Putamen (tissue), 1 donor: ENCODE measurements around the gene GMDS.

Experiments used
- DNase-seq: peaks from one replicate; pipeline ENCODE4 v3.0.0-alpha.2; 2016; ENCODE audit warnings: low spot score

The GMDS gene

DNA sequence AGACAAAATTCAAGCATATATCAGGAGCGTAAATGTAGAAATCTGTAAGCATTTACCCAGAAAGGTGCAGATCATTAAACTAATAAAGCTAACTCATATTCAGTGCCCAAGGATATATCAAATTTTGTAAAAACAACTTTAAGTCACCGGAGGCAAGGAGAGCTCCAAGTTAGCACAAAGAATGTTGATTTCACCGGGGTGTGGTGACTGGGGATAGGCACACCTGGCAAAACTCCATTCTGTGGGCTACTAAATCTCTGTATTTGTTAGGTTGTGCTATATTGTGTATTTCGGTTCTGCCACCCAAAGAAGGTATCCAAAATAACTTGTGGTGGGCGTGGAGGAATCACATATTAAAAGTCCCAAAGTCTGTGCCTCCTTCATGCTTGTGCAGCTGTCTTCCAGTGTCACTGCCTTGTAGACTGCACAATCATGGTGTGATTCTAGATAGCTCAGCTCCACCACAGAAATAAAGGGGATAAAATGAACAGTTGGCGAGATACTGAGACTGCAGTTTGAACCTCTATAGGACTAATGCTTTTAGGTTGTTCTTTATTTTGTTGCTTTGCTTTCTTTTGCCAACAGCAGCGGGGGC lies 111.6 kb downstream of the GMDS start:
- DNase-seq: no peak

DNA sequence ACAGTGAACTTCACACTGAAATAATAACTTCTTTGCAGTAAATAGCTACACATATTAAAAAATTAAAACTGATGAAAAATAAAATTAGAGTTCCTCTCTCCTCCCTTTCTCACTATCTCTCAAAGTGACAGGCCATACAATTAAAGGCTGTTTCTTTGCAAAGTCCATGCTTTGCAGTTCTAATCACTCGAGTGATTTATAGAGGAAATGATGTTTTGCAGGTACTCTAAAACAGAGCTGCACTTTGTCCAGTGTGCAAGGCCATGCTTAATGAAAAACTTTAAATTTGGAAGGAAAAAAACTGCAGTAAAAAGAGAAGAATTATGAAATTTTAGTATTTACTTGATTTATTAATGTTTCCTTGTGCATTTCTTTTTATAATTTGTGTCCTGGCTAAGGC lies 112.5 kb downstream of the GMDS start:
- DNase-seq: no peak

- DNase-seq: no peak
Measured at GRCh38 chr6:2132416-2132815, 113.0 kb downstream of the GMDS start.

GRCh38 chr6:2129182-2129621 lies 116.2 kb downstream of the GMDS start:
- DNase-seq: no peak

DNA sequence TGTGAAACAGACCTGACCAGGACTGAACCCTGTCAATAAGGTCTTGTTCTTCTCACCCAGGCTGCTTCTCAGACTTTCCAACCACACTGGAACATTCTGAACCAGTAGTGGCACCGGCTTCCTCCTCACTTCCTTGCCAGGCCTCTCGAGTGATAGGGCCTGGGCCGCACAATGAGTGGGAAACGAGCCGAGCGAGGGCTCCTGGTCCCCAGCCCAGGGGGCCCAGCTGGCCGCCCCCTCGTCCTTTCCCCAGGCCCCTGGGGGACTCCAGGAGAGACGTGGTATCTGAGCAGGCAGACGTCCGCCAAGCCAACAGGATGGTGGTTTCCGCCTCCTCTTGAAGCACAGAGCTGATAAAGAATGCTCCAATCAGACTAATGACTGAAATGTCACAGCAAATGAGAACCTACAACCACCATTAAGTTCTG lies 117.9 kb downstream of the GMDS start:
- DNase-seq: no peak

GRCh38 chr6:2126351-2126750 lies 119.1 kb downstream of the GMDS start:
- DNase-seq: no peak

DNA sequence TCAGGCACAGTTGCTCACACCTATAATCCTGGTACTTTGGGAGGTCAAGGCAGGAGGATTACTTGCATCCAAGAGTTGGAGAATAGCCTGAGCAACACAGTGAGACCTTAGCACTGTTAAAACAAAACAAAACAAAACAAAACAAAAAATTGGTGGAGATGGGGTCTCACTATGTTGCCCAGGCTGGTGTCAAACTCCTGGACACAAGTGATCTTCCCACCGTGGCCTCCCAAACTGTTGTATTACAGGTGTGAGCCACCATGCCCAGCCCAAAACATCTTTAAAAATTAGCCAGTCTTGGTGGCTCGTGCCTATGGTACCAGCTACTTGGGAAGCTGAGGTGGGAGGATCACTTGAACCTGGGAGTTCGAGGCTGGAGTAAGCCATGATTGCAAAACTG lies 120.2 kb downstream of the GMDS start:
- no peak for DNase-seq

DNA sequence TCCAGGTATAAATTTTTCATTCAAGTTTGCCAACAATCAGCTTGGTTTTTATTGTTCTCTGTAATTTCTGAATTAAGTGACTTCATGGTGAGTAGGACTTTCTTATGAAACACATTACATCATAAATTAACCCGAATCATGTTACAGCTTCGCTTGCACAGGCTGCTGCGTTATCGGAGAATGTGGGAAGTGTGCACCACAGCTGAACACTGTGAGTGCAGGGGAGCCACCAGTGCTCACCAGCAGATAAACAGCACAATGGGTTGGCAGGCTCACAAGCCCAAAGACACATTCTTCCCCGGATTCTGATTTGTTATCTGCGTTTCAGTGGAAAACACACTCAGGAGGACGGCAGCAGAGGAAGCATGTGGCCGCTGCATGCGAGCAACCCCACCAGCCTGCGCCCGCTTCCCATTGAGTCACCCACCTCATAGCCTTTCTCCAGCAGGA lies 121.1 kb downstream of the GMDS start:
- DNase-seq: no peak

DNA sequence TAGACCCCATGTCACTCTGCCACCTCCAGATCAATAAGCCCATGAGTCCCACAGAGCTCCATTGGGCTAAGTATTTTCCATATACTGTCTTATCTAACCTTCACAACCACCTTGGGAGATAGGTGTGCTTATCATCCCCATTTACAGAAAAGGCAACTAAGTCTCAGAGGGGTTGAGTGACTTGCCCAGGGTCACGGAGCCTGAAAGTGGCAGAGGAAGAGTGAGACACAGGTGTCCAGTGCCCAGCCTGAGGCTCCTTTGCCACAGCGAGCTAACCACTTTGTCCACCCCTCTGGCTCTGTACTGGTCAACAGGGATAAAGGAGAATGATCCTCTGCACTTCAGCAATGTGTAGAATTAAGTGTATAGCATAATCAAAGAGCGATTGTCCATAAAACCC lies 124.5 kb downstream of the GMDS start:
- DNase-seq: no peak

- no peak for DNase-seq
Measured at GRCh38 chr6:2119275-2119674, 126.1 kb downstream of the GMDS start.

GRCh38 chr6:2118136-2118535 lies 127.3 kb downstream of the GMDS start:
- DNase-seq: no peak

DNA sequence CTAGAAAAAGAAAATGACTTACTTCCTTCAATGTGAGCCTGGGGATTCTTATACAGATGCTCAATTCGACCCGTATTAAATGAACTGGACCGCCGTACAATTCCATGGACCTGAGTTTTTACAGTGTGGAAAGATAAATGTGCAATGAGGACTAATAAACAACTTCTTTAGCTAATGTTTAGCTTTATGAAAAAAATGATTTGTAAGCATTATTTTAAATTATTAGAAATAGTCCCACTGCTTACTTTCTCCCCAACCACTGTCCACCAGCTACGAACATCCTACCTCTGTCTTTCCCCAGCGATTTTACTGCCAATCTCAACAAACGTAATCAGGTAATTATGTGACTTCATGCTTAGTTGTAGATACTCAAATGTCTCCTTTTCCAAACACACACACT lies 128.0 kb downstream of the GMDS start:
- no peak for DNase-seq

DNA sequence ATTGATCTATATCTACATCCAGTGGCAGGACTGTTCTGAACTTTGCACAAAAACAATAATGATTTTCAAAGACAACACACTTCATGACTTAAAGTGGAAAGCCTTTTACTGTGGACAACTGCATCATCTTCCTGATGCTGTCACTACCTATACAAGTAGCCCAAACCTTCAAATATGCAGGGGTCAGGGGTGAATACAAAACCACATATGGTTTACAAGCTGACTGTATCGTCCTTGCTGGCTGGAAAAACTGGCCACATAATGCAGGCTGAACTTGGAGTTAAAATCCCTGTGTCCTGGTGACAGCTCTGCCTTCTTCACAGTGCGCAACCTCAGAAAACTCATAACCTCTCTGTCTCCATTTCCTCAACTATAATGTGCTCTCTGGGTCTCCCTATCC lies 128.9 kb downstream of the GMDS start:
- no peak for DNase-seq

- DNase-seq: no peak
Measured at GRCh38 chr6:2114100-2114499, 131.3 kb downstream of the GMDS start.

- DNase-seq: peak; percentile 49
Measured at GRCh38 chr6:2111162-2111677, 134.2 kb downstream of the GMDS start.

GRCh38 chr6:2110504-2110903 lies 134.9 kb downstream of the GMDS start:
- no peak for DNase-seq

- no peak for DNase-seq
Measured at GRCh38 chr6:2109796-2110195, 135.6 kb downstream of the GMDS start.

DNA sequence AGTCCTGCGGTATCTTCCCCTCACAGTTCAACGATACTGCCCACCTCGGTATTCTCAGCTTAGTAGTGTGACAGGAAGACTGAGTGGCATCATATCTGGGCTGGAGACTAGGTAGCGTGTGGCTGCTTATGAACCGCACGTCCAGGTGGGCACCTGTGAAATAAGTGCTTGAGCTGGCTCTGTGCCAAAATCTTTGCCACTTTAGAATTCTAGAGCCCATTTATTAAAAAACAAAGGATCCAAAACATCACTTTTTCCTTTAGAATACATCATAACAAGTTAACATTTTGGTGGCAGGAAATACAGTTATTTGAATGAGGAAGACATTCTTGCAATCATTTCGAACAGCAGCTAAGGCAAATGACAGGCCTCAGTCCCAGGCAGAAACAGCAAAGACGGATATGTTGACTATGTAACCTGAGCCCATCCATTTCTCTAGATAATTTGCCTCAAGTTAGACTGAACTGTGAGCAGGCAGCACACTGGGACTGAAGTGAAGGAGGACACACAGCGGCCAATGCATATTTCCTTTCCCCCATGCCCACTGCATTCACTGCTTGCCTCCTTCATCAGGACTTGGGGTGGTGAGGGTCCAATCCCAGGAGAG lies 136.6 kb downstream of the GMDS start:
- DNase-seq: no peak

DNA sequence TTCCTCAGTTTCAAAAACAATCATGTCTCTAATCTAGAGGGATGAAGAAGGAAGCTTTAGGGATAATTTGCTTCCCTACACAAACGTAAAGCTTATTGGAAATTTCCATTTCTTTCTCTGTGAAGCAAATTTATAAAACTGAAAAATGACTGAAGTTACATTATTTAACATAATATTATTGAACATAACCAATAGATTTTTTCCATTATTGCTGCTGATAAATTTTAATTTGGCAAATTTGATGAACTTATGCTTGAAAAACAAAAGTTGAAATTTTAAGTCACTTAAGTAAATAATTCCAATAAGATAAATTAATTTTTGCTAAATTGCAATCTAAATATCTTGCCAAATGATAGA lies 140.9 kb downstream of the GMDS start:
- DNase-seq: no peak

DNA sequence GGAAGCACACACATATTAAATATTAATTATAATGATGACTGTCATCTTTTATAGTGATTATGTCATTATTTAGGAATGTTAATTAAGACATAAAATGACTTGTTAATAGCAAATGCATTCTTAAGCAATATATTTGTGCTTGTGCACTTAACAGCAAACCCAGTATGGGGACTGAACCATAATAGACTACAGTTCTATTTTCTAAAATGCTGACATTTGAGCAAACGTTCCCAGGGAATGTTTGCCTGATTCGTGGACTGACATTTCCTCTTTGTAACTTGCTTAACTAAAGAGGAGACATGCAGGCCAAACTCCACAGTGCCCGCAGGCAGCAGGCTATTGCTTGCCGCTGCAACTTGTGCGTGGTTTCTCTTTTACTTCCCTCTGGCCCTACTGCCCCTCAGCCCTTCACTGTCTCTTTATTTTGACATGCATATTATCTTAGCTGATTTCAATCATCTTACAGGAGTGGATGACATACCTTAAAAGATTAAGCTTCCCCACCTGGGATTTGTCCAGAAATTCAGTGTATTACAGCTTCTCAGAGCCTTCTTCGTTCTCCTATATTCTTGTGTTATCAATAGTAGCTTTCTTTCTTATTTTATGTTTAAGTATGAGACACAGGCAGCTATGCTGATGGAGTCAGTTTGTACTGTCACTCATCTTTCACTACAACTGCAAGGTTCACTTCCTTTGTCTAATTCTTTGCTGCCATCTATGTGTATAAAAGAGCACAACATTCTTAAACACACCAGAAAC lies 141.5 kb downstream of the GMDS start:
- DNase-seq: peak; percentile 39

- no peak for DNase-seq
Measured at GRCh38 chr6:2102966-2103365, 142.4 kb downstream of the GMDS start.

DNA sequence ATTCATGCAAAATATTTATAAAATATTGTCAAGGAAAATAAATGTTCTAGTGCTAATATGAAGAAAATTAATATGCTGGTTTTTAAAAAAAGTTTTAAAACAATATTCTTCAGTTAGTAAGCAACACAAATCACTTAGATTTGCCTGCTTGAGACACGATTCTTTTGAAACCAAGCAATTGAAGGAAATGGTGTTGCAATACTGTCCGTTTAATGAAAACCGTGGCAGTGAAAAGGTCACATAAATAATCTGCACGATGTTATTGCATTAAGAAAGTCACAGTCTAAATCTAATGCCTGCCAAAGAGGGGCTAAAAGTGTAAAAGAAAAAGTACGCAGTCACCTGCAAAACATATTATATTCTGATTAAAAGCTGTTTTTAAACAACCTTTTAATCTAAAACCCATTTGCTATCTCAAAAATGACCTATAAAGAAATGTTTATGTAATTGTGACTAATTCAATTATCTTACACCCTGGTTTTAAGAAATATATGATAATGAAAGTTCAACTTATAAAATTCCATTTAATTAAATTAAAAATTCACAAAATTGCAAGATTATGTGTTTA lies 143.0 kb downstream of the GMDS start:
- no peak for DNase-seq

DNA sequence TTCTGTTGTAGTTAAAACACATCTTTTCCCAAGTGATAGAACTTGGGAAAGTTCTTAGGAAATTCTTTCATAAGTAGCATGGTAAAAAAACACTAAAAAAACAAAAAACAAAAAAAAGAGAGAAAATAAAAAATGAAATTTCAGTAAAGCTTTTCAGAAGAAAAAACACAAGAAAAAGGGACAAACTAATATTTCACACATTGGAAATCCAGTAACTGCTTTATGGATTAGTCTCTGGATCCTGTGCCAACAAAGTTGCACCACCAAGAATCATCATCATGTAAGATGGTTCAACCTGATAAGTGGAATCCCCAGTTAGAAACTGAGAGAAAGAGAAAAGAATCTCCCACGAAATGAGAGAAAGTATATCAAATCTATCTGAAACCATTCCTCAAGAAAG lies 144.2 kb downstream of the GMDS start:
- no peak for DNase-seq
